CD14-positive monocyte (primary cell): ENCODE data around the gene CLEC4M. TPM values are rescaled to one million over a fixed set of nuclear protein-coding genes. Genes with fewer than 3 reads are reported as not detected.
A peak's percentile ranks its signal among the peaks of the same experiment; 100 is the strongest.

Source experiments
- DNase-seq, 3 donors: peaks; one replicate each; pipeline ENCODE4 v3.0.0-alpha.2; 2011 to 2022
- H2AFZ ChIP-seq: 2 replicates; pipeline ENCODE4 v1.6.0; 2012; ENCODE audit warnings: mild to moderate bottlenecking, low read depth, low read length, inconsistent platforms; ENCODE audit not compliant: insufficient read depth, poor library complexity, severe bottlenecking
- H3K27ac ChIP-seq, 2 donors: 1 replicate in 1 of 2; 2 replicates in 1 of 2; pipeline ENCODE4 v1.5.1; 2012 to 2013; ENCODE audit warnings: low read length in 2 of 2, control low read depth in 1 of 2, inconsistent platforms in 1 of 2, low read depth in 1 of 2, mild to moderate bottlenecking in 1 of 2
- H3K27me3 ChIP-seq, 2 donors: one replicate each; pipeline versions ENCODE4 v1.6.0 to v1.6.1; 2011 to 2013; ENCODE audit warnings: low read length in 2 of 2; ENCODE audit not compliant: control insufficient read depth in 2 of 2, insufficient read depth in 2 of 2
- H3K36me3 ChIP-seq, 2 donors: replicated peaks in 1 of 2; 1 replicate in 1 of 2; 2 replicates in 1 of 2; pipeline versions ENCODE4 v1.5.1 to v1.6.1; 2012 to 2013; ENCODE audit warnings: low read length in 2 of 2, control low read depth in 1 of 2, inconsistent platforms in 1 of 2, mild to moderate bottlenecking in 1 of 2; ENCODE audit not compliant: insufficient read depth in 2 of 2, control insufficient read depth in 1 of 2
- H3K4me1 ChIP-seq, 2 donors: 1 replicate in 1 of 2; 2 replicates in 1 of 2; pipeline versions ENCODE4 v1.5.1 to v1.6.1; 2012 to 2013; ENCODE audit warnings: low read length in 2 of 2, control low read depth in 1 of 2, inconsistent platforms in 1 of 2, mild to moderate bottlenecking in 1 of 2, moderate library complexity in 1 of 2; ENCODE audit not compliant: insufficient read depth in 2 of 2, control insufficient read depth in 1 of 2
- H3K4me2 ChIP-seq: replicated peaks from 2 replicates; pipeline ENCODE3; 2012; ENCODE audit warnings: low read length, moderate library complexity, mild to moderate bottlenecking; ENCODE audit not compliant: poor library complexity, severe bottlenecking; ENCODE audit errors: extremely low read depth
- H3K4me3 ChIP-seq, 3 experiments: fragments of 200-600 bp in 1 of 3; sonication (generic) in 1 of 3; replicated peaks in 1 of 3; 1 replicate in 2 of 3; 2 replicates in 1 of 3; pipeline ENCODE4 v1.5.1; 2011 to 2013; ENCODE audit warnings: low read length in 3 of 3, mild to moderate bottlenecking in 3 of 3, control low read depth in 2 of 3, low read depth in 2 of 3, inconsistent platforms in 1 of 3, moderate library complexity in 1 of 3
- H3K79me2 ChIP-seq: 2 replicates; pipeline ENCODE4 v1.6.0; 2012; ENCODE audit warnings: mild to moderate bottlenecking, control low read depth, inconsistent platforms, low read length, moderate library complexity; ENCODE audit not compliant: insufficient read depth
- H3K9ac ChIP-seq: 2 replicates; pipeline ENCODE4 v1.6.0; 2017; ENCODE audit warnings: low read length, mild to moderate bottlenecking; ENCODE audit not compliant: insufficient read depth, poor library complexity, severe bottlenecking
- H3K9me3 ChIP-seq, 2 donors: replicated peaks in 1 of 2; 1 replicate in 1 of 2; 2 replicates in 1 of 2; pipeline versions ENCODE4 v1.5.1 to v1.6.1; 2012 to 2013; ENCODE audit warnings: low read length in 2 of 2, control low read depth in 1 of 2; ENCODE audit not compliant: control insufficient read depth in 1 of 2, insufficient read depth in 1 of 2
- H4K20me1 ChIP-seq: 2 replicates; pipeline ENCODE4 v1.6.0; 2012; ENCODE audit warnings: mild to moderate bottlenecking, low read length, control low read depth, moderate library complexity; ENCODE audit not compliant: insufficient read depth
- H3K27ac Mint-ChIP-seq, 7 donors: one replicate each; pipeline ENCODE4 v1.8.0; 2020; ENCODE audit warnings: mild to moderate bottlenecking in 7 of 7, mixed read lengths in 7 of 7, moderate library complexity in 6 of 7, inconsistent platforms in 2 of 7
- H3K27me3 Mint-ChIP-seq, 3 donors: one replicate each; pipeline ENCODE4 v1.8.0; 2021 to 2022; ENCODE audit warnings: low read depth in 3 of 3, mild to moderate bottlenecking in 3 of 3, mixed read lengths in 3 of 3, moderate library complexity in 3 of 3, inconsistent platforms in 1 of 3
- H3K36me3 Mint-ChIP-seq, 2 donors: one replicate each; pipeline ENCODE4 v1.8.0; 2020; ENCODE audit warnings: mixed read lengths in 2 of 2, inconsistent platforms in 1 of 2, mild to moderate bottlenecking in 1 of 2
- H3K4me1 Mint-ChIP-seq: one replicate; pipeline ENCODE4 v1.8.0; 2020; ENCODE audit warnings: mild to moderate bottlenecking, mixed read lengths
- H3K4me3 Mint-ChIP-seq, 2 donors: one replicate each; pipeline ENCODE4 v1.8.0; 2020; ENCODE audit warnings: mild to moderate bottlenecking in 2 of 2, mixed read lengths in 2 of 2, moderate library complexity in 1 of 2
- H3K9me3 Mint-ChIP-seq, 7 donors: one replicate each; pipeline ENCODE4 v1.8.0; 2020 to 2022; ENCODE audit warnings: mixed read lengths in 7 of 7, mild to moderate bottlenecking in 6 of 7, moderate library complexity in 6 of 7, inconsistent platforms in 2 of 7
- CTCF ChIP-seq: fragments of 200-600 bp; IDR thresholded peaks from one replicate; pipeline ENCODE4 v1.8.0; 2022; ENCODE audit warnings: antibody characterized with exemption, mild to moderate bottlenecking
- WGBS: methylation state at CpG from one replicate; pipeline ENCODE4 v1.1.5; 2013; ENCODE audit warnings: missing lambda C conversion rate; ENCODE audit not compliant: insufficient coverage; 5-methylcytosine and 5-hydroxymethylcytosine counted together
- intact Hi-C, 2 donors: fragments of 100-400 bp; cut with micrococcal nuclease; formaldehyde crosslinking; loops; one replicate each; pipeline versions ENCODE4 v1.15.0 to v1.15.1; 2023
- polyA plus RNA-seq, 3 donors: library from polyadenylated mRNA; depleted of rRNA in 1 of 3; unstranded in 2 of 3; stranded (reverse) in 1 of 3; fragments of 300-500 nt in 2 of 3; fragments of >200 nt in 1 of 3; fragmentation: Illumina TruSeq in 2 of 3; gene quantifications; 1 replicate in 2 of 3; 2 replicates in 1 of 3; pipeline ENCODE4 v1.2.3, GENCODE V29; 2012 to 2021

Gene CLEC4M
- polyA plus RNA-seq, 3 donors: not detected

- peak overlapping the region in 1 of 3 experiments; percentile 53 for H3K4me3 ChIP-seq
- peak overlapping the region; percentile 72 for H2AFZ ChIP-seq
- H3K79me2 ChIP-seq: no peaks in the 10 kb centered on the region
- no peaks in the 10 kb centered on the region for H4K20me1 ChIP-seq
- DNase-seq: peak; percentile 71 to 89 (median 88)
- no peaks in the 10 kb centered on the region for H3K36me3 ChIP-seq
- Mint-ChIP-seq H3K9me3 (peaks cover 0 to 5% (median 0%) of the 10 kb centered on the region in 7 donors), H3K27me3 (peaks cover 2 to 19% (median 17%) of the 10 kb centered on the region in 3 donors), H3K4me3 (peak overlapping the region in 1 of 2 donors; percentile 84), H3K36me3 (peaks cover 0 to 3% of the 10 kb centered on the region in 2 donors), H3K27ac (peak overlapping the region; percentile 86 to 93 (median 90)), H3K4me1 (peaks cover 57% of the 10 kb centered on the region)
- H3K4me1 ChIP-seq: peaks cover 48 to 66% of the 10 kb centered on the region in 2 donors
- H3K9me3 ChIP-seq: no peaks in the 10 kb centered on the region
- TF ChIP-seq CTCF: no peak
- peak overlapping the region; percentile 61 for H3K4me2 ChIP-seq
- WGBS: 23% methylated on average over 5 of the region's 12 CpGs
- intact Hi-C loops: loop anchor here in 1 of 2 donors (5.0 kb wide), 1 partner anchor 37 kb away; no protein-coding TSS in a partner anchor
- peaks cover 0 to 3% of the 10 kb centered on the region in 2 donors for H3K27me3 ChIP-seq
- peak overlapping the region; percentile 58 to 86 for H3K27ac ChIP-seq
- H3K9ac ChIP-seq: no peak overlapping the region
Measured at GRCh38 chr19:7734220-7735203, 28.5 kb upstream of the CLEC4M start.

GRCh38 chr19:7736148-7736547 is 26.9 kb upstream of the CLEC4M start:
- H3K79me2 ChIP-seq: no peaks in the 10 kb centered on the region
- no peak overlapping the region for H3K4me2 ChIP-seq
- 100% methylated on average over 1 of the region's 1 CpG for WGBS
- peaks cover 0 to 3% (median 0%) of the 10 kb centered on the region in 7 donors for H3K9me3 Mint-ChIP-seq
- H3K27me3 ChIP-seq: no peaks in the 10 kb centered on the region
- H3K27me3 Mint-ChIP-seq: peaks cover 1 to 17% (median 2%) of the 10 kb centered on the region in 3 donors
- peaks cover 63% of the 10 kb centered on the region for H3K4me1 Mint-ChIP-seq
- no peak overlapping the region for H3K4me3 Mint-ChIP-seq
- no peak for TF ChIP-seq CTCF
- H3K4me1 ChIP-seq: peaks cover 51 to 66% of the 10 kb centered on the region in 2 donors
- H3K9me3 ChIP-seq: no peaks in the 10 kb centered on the region
- no peak overlapping the region for H3K27ac ChIP-seq
- no peaks in the 10 kb centered on the region for H4K20me1 ChIP-seq
- DNase-seq: no peak
- H2AFZ ChIP-seq: no peak overlapping the region
- intact Hi-C loops: loop anchor here in 1 of 2 donors (5.0 kb wide), 1 partner anchor 39 kb away; no protein-coding TSS in a partner anchor
- no peaks in the 10 kb centered on the region for H3K36me3 ChIP-seq
- H3K36me3 Mint-ChIP-seq: no peaks in the 10 kb centered on the region
- no peak overlapping the region for H3K9ac ChIP-seq
- H3K27ac Mint-ChIP-seq: no peak overlapping the region
- no peak overlapping the region for H3K4me3 ChIP-seq
